H9 (cell line): ENCODE results near the gene ANGPTL3. TPM values are rescaled to one million over a fixed set of nuclear protein-coding genes. Genes with fewer than 3 reads are reported as not detected.

Experiments used
- DNase-seq: peaks from one replicate; pipeline ENCODE4 v3.0.0-alpha.2; 2017
- H2AFZ ChIP-seq: one replicate; pipeline ENCODE4 v1.6.1; 2013; ENCODE audit warnings: mild to moderate bottlenecking, low read length, control low read depth, moderate library complexity
- H2AK5ac ChIP-seq: 2 replicates; pipeline ENCODE4 v1.6.1; 2013; ENCODE audit warnings: low read length, control low read depth, mixed read lengths; ENCODE audit not compliant: insufficient read length
- H2BK120ac ChIP-seq: one replicate; pipeline ENCODE4 v1.6.1; 2013; ENCODE audit warnings: low read depth, mild to moderate bottlenecking, low read length, control low read depth, inconsistent platforms; ENCODE audit not compliant: poor library complexity, severe bottlenecking
- H2BK12ac ChIP-seq: 2 replicates; pipeline ENCODE4 v1.6.1; 2013; ENCODE audit warnings: low read length, control low read depth, mixed read lengths, low read depth; ENCODE audit not compliant: insufficient read length
- H2BK15ac ChIP-seq: 2 replicates; pipeline ENCODE4 v1.6.1; 2013; ENCODE audit warnings: low read depth, low read length, control low read depth
- H2BK20ac ChIP-seq: one replicate; pipeline ENCODE4 v1.6.1; 2013; ENCODE audit warnings: low read depth, mild to moderate bottlenecking, low read length, control low read depth, inconsistent platforms; ENCODE audit not compliant: poor library complexity, severe bottlenecking
- H2BK5ac ChIP-seq: 2 replicates; pipeline ENCODE4 v1.6.1; 2013; ENCODE audit warnings: low read length, control low read depth, mixed read lengths; ENCODE audit not compliant: insufficient read length
- H3K14ac ChIP-seq: 2 replicates; pipeline ENCODE4 v1.6.1; 2013; ENCODE audit warnings: low read length, control low read depth; ENCODE audit not compliant: insufficient read depth
- H3K18ac ChIP-seq: 2 replicates; pipeline ENCODE4 v1.6.1; 2013; ENCODE audit warnings: low read depth, mild to moderate bottlenecking, mixed read lengths, low read length, control low read depth; ENCODE audit not compliant: insufficient read length
- H3K23ac ChIP-seq: 2 replicates; pipeline ENCODE4 v1.6.1; 2013; ENCODE audit warnings: low read length, control low read depth, mixed read lengths, low read depth; ENCODE audit not compliant: insufficient read length
- H3K23me2 ChIP-seq: 2 replicates; pipeline ENCODE4 v1.6.1; 2013; ENCODE audit warnings: low read depth, mild to moderate bottlenecking, mixed read lengths, low read length, control low read depth; ENCODE audit not compliant: insufficient read length, poor library complexity, severe bottlenecking
- H3K27ac ChIP-seq: 2 replicates; pipeline ENCODE4 v1.5.1; 2013; ENCODE audit warnings: low read length, control low read depth, mixed read lengths, low read depth; ENCODE audit not compliant: insufficient read length
- H3K27me3 ChIP-seq: 2 replicates; pipeline ENCODE4 v1.6.1; 2013; ENCODE audit warnings: low read length, control low read depth, inconsistent platforms; ENCODE audit not compliant: insufficient read depth
- H3K4ac ChIP-seq: 2 replicates; pipeline ENCODE4 v1.6.1; 2013; ENCODE audit warnings: low read depth, mild to moderate bottlenecking, control low read depth, inconsistent platforms, low read length, moderate library complexity
- H3K4me1 ChIP-seq: 2 replicates; pipeline ENCODE4 v1.6.1; 2013; ENCODE audit warnings: low read length, control low read depth, inconsistent platforms; ENCODE audit not compliant: insufficient read depth
- H3K4me2 ChIP-seq: 2 replicates; pipeline ENCODE4 v1.6.1; 2013; ENCODE audit warnings: low read length, control low read depth, mixed read lengths; ENCODE audit not compliant: insufficient read length, insufficient read depth
- H3K56ac ChIP-seq: 2 replicates; pipeline ENCODE4 v1.6.1; 2013; ENCODE audit warnings: low read depth, mild to moderate bottlenecking, mixed read lengths, low read length, control low read depth; ENCODE audit not compliant: insufficient read length
- H3K79me1 ChIP-seq: 2 replicates; pipeline ENCODE4 v1.6.1; 2013; ENCODE audit warnings: low read depth, mild to moderate bottlenecking, moderate library complexity, low read length, control low read depth, inconsistent platforms; ENCODE audit not compliant: insufficient read depth, poor library complexity, severe bottlenecking
- H3K79me2 ChIP-seq: 2 replicates; pipeline ENCODE4 v1.6.1; 2013; ENCODE audit warnings: low read length, control low read depth, inconsistent platforms; ENCODE audit not compliant: insufficient read depth
- H3K9ac ChIP-seq: 2 replicates; pipeline ENCODE4 v1.6.1; 2013; ENCODE audit warnings: low read length, control low read depth, mixed read lengths; ENCODE audit not compliant: insufficient read length; ENCODE audit errors: extremely low read depth
- H3K9me3 ChIP-seq: one replicate; pipeline ENCODE4 v1.6.1; 2013; ENCODE audit warnings: low read depth, low read length, inconsistent platforms; ENCODE audit not compliant: control insufficient read depth
- H3T11ph ChIP-seq: one replicate; pipeline ENCODE4 v1.6.1; 2013; ENCODE audit warnings: mild to moderate bottlenecking, low read length, control low read depth, inconsistent platforms
- H4K20me1 ChIP-seq: one replicate; pipeline ENCODE4 v1.6.1; 2013; ENCODE audit not compliant: control insufficient read depth, insufficient read length, insufficient read depth
- H4K5ac ChIP-seq: 2 replicates; pipeline ENCODE4 v1.6.1; 2013; ENCODE audit warnings: low read depth, mild to moderate bottlenecking, mixed read lengths, low read length, control low read depth; ENCODE audit not compliant: insufficient read length
- H4K8ac ChIP-seq: replicated peaks from 2 replicates; pipeline ENCODE4 v1.6.1; 2013; ENCODE audit warnings: low read length, control low read depth, mixed read lengths, low read depth; ENCODE audit not compliant: insufficient read length
- H4K91ac ChIP-seq: 2 replicates; pipeline ENCODE4 v1.6.1; 2013; ENCODE audit warnings: low read depth, mild to moderate bottlenecking, moderate library complexity, mixed read lengths, low read length, control low read depth; ENCODE audit not compliant: insufficient read length
- H3K27ac Mint-ChIP-seq, 3 experiments: 2 replicates in 2 of 3; 3 replicates in 1 of 3; pipeline ENCODE4 v1.8.0; 2020 to 2021; ENCODE audit warnings: mixed read lengths in 3 of 3, mild to moderate bottlenecking in 1 of 3, moderate library complexity in 1 of 3
- H3K27me3 Mint-ChIP-seq: 2 replicates; pipeline ENCODE4 v1.8.0; 2021; ENCODE audit warnings: low read depth, mild to moderate bottlenecking, moderate library complexity, mixed read lengths
- H3K36me3 Mint-ChIP-seq, 3 experiments: 2 replicates in 2 of 3; 3 replicates in 1 of 3; pipeline ENCODE4 v1.8.0; 2020 to 2021; ENCODE audit warnings: low read depth in 3 of 3, mixed read lengths in 3 of 3; ENCODE audit not compliant: insufficient read depth in 1 of 3
- H3K4me1 Mint-ChIP-seq, 2 experiments: 2 replicates each; pipeline ENCODE4 v1.8.0; 2020; ENCODE audit warnings: mixed read lengths in 2 of 2
- H3K4me3 Mint-ChIP-seq, 2 experiments: 2 replicates in 1 of 2; 3 replicates in 1 of 2; pipeline ENCODE4 v1.8.0; 2020 to 2021; ENCODE audit warnings: mild to moderate bottlenecking in 2 of 2, mixed read lengths in 2 of 2, moderate library complexity in 1 of 2
- H3K9me3 Mint-ChIP-seq, 2 experiments: 2 replicates in 1 of 2; 3 replicates in 1 of 2; pipeline ENCODE4 v1.8.0; 2020; ENCODE audit warnings: mild to moderate bottlenecking in 2 of 2, mixed read lengths in 2 of 2, moderate library complexity in 1 of 2
- WGBS: extraction: QIAGEN DNeasy Blood & Tissue Kit; methylation state at CpG from one replicate; pipeline ENCODE4 v1.1.7; 2013; ENCODE audit warnings: missing lambda C conversion rate, low lambda C conversion rate, mixed read lengths; ENCODE audit not compliant: insufficient read length; ENCODE audit errors: extremely low coverage; 5-methylcytosine and 5-hydroxymethylcytosine counted together
- total RNA-seq: library from RNA; stranded (reverse); gene quantifications from 2 replicates; pipeline ENCODE4 v1.2.1, GENCODE V29; 2021
- TF ChIP-seq, protein P1 (sequence below): fragments of 200-600 bp; sonication (generic); conservative IDR thresholded peaks from 3 replicates; pipeline ENCODE4 v1.8.0; 2021; ENCODE audit warnings: antibody characterized with exemption, mild to moderate bottlenecking

Gene ANGPTL3
- total RNA-seq, 1 experiment from 2014 or later = not detected

DNA sequence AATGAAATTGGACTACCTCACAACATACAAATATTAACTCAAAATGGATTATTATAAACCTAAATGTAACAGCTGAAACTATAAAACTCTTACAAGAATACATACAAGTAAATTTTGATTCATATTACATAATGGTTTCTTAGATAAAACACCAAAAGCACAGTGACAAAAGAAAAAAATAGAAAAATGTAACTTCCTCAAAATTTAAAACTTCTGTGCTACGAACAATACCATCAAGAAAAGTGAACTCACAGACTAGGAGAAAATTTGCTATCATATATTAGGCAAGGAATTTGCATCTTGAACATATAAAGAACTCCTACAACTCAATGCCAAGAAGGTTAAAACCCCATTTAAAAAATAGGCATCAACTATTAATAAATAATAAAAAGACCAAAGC lies 31.2 kb downstream of the ANGPTL3 start:
- no peak overlapping the region for H4K5ac ChIP-seq
- Mint-ChIP-seq H3K36me3 (peaks cover 3 to 27% (median 21%) of the 10 kb centered on the region in 3 experiments; a peak in 5 of 7 replicates), H3K27ac (no peak overlapping the region), H3K9me3 (no peaks in the 10 kb centered on the region), H3K27me3 (no peaks in the 10 kb centered on the region), H3K4me1 (peaks cover 5 to 8% of the 10 kb centered on the region in 2 experiments; a peak in 2 of 4 replicates), H3K4me3 (no peak overlapping the region)
- no peak overlapping the region for H2BK20ac ChIP-seq
- H3K9ac ChIP-seq = no peak overlapping the region
- no peak overlapping the region for H2BK120ac ChIP-seq
- TF ChIP-seq, protein P1, sequence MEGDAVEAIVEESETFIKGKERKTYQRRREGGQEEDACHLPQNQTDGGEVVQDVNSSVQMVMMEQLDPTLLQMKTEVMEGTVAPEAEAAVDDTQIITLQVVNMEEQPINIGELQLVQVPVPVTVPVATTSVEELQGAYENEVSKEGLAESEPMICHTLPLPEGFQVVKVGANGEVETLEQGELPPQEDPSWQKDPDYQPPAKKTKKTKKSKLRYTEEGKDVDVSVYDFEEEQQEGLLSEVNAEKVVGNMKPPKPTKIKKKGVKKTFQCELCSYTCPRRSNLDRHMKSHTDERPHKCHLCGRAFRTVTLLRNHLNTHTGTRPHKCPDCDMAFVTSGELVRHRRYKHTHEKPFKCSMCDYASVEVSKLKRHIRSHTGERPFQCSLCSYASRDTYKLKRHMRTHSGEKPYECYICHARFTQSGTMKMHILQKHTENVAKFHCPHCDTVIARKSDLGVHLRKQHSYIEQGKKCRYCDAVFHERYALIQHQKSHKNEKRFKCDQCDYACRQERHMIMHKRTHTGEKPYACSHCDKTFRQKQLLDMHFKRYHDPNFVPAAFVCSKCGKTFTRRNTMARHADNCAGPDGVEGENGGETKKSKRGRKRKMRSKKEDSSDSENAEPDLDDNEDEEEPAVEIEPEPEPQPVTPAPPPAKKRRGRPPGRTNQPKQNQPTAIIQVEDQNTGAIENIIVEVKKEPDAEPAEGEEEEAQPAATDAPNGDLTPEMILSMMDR = no peak
- H3K18ac ChIP-seq = no peak overlapping the region
- H3K79me1 ChIP-seq = no peaks in the 10 kb centered on the region
- H4K8ac ChIP-seq = no peak overlapping the region
- no peak overlapping the region for H3K4me2 ChIP-seq
- H2AFZ ChIP-seq = no peak overlapping the region
- no peaks in the 10 kb centered on the region for H3K79me2 ChIP-seq
- no peaks in the 10 kb centered on the region for H3K4me1 ChIP-seq
- H3K9me3 ChIP-seq = no peaks in the 10 kb centered on the region
- no peak overlapping the region for H2AK5ac ChIP-seq
- H3K27me3 ChIP-seq = no peaks in the 10 kb centered on the region
- no peak overlapping the region for H2BK5ac ChIP-seq
- DNase-seq = no peak
- H3T11ph ChIP-seq = no peak overlapping the region
- H4K91ac ChIP-seq = no peak overlapping the region
- H3K4ac ChIP-seq = no peak overlapping the region
- H3K23me2 ChIP-seq = no peaks in the 10 kb centered on the region
- H2BK12ac ChIP-seq = no peak overlapping the region
- no peak overlapping the region for H3K14ac ChIP-seq
- no peak overlapping the region for H3K56ac ChIP-seq
- no CpG with 5 or more reads among the region's 1 CpG for WGBS
- H2BK15ac ChIP-seq = no peak overlapping the region
- H4K20me1 ChIP-seq = no peaks in the 10 kb centered on the region
- no peak overlapping the region for H3K27ac ChIP-seq
- H3K23ac ChIP-seq = no peak overlapping the region
